ENCODE data around the gene IL13RA1. TPM values are rescaled to one million over a fixed set of nuclear protein-coding genes. Genes with fewer than 3 reads are reported as not detected.

IL13RA1 gene
- total and polyA plus RNA-seq, 2 of the 13 experiments (the other 11 are each of a cell fraction or from before 2014, with no cell fraction given) = 56.6 to 73.5 TPM

GRCh38 chrX:118694638-118695037 is 32.8 kb upstream of the IL13RA1 start:
- Histone ChIP-seq H3K4me3 (replicated peaks in 1 of 3; ENCODE audit: insufficient read depth in 1 of 3, low read depth in 2 of 3, low read length in 3 of 3) (no peak overlapping the region), H3K9ac (ENCODE audit: insufficient read depth, low read depth, low read length) (no peak overlapping the region), H3K36me3 (replicated peaks in 1 of 2; ENCODE audit: control insufficient read depth in 1 of 2, insufficient read depth in 2 of 2, low read length in 2 of 2) (no peaks in the 10 kb centered on the region), H3K4me1 (ENCODE audit: insufficient read depth, low read length) (no peaks in the 10 kb centered on the region), H3K27me3 (ENCODE audit: control insufficient read depth in 1 of 2, insufficient read depth in 2 of 2, low read length in 2 of 2) (no peaks in the 10 kb centered on the region), H3K4me2 (ENCODE audit: low read depth, low read length) (no peak overlapping the region), H3K9me3 (ENCODE audit: low read length) (no peaks in the 10 kb centered on the region), H3K79me2 (ENCODE audit: insufficient read depth, low read length) (no peaks in the 10 kb centered on the region), H3K27ac (ENCODE audit: extremely low read length, insufficient read depth, low read length) (no peak overlapping the region), H4K20me1 (ENCODE audit: insufficient read depth, low read length) (no peaks in the 10 kb centered on the region), H2AFZ (ENCODE audit: low read length) (no peak overlapping the region)
- TF ChIP-seq ATM (IDR thresholded peaks at IDR 0.05; ENCODE audit: borderline replicate concordance) (no peak), POGZ (CRISPR knock-in tag; IDR thresholded peaks at IDR 0.05) (no peak), TOE1 (CRISPR knock-in tag; IDR thresholded peaks at IDR 0.05) (no peak), ZC3H4 (CRISPR knock-in tag; IDR thresholded peaks at IDR 0.05; ENCODE audit: borderline replicate concordance) (no peak), REXO4 (CRISPR knock-in tag; IDR thresholded peaks at IDR 0.05; ENCODE audit: borderline replicate concordance) (no peak), BRD4 (CRISPR knock-in tag; IDR thresholded peaks at IDR 0.05) (no peak), NFIB (CRISPR knock-in tag; IDR thresholded peaks at IDR 0.05; ENCODE audit: borderline replicate concordance) (no peak), PLSCR1 (CRISPR knock-in tag; IDR thresholded peaks at IDR 0.05; ENCODE audit: borderline replicate concordance) (no peak), MED13 (CRISPR knock-in tag; IDR thresholded peaks at IDR 0.05) (no peak), HOXA7 (CRISPR knock-in tag; IDR thresholded peaks at IDR 0.05) (no peak), ZNF891 (CRISPR knock-in tag; IDR thresholded peaks at IDR 0.05) (no peak), SRSF1 (optimal IDR thresholded peaks at IDR 0.05; ENCODE audit: low read depth, low read length) (no peak), ZNF746 (CRISPR knock-in tag; IDR thresholded peaks at IDR 0.05) (no peak), ZNF414 (CRISPR knock-in tag; IDR thresholded peaks at IDR 0.05) (no peak)
- TF ChIP-seq, protein P1, sequence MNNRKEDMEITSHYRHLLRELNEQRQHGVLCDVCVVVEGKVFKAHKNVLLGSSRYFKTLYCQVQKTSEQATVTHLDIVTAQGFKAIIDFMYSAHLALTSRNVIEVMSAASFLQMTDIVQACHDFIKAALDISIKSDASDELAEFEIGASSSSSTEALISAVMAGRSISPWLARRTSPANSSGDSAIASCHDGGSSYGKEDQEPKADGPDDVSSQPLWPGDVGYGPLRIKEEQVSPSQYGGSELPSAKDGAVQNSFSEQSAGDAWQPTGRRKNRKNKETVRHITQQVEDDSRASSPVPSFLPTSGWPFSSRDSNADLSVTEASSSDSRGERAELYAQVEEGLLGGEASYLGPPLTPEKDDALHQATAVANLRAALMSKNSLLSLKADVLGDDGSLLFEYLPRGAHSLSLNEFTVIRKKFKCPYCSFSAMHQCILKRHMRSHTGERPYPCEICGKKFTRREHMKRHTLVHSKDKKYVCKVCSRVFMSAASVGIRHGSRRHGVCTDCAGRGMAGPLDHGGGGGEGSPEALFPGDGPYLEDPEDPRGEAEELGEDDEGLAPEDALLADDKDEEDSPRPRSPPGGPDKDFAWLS (CRISPR knock-in tag; IDR thresholded peaks at IDR 0.05; ENCODE audit: borderline replicate concordance) = no peak
- TF ChIP-seq, protein P2, sequence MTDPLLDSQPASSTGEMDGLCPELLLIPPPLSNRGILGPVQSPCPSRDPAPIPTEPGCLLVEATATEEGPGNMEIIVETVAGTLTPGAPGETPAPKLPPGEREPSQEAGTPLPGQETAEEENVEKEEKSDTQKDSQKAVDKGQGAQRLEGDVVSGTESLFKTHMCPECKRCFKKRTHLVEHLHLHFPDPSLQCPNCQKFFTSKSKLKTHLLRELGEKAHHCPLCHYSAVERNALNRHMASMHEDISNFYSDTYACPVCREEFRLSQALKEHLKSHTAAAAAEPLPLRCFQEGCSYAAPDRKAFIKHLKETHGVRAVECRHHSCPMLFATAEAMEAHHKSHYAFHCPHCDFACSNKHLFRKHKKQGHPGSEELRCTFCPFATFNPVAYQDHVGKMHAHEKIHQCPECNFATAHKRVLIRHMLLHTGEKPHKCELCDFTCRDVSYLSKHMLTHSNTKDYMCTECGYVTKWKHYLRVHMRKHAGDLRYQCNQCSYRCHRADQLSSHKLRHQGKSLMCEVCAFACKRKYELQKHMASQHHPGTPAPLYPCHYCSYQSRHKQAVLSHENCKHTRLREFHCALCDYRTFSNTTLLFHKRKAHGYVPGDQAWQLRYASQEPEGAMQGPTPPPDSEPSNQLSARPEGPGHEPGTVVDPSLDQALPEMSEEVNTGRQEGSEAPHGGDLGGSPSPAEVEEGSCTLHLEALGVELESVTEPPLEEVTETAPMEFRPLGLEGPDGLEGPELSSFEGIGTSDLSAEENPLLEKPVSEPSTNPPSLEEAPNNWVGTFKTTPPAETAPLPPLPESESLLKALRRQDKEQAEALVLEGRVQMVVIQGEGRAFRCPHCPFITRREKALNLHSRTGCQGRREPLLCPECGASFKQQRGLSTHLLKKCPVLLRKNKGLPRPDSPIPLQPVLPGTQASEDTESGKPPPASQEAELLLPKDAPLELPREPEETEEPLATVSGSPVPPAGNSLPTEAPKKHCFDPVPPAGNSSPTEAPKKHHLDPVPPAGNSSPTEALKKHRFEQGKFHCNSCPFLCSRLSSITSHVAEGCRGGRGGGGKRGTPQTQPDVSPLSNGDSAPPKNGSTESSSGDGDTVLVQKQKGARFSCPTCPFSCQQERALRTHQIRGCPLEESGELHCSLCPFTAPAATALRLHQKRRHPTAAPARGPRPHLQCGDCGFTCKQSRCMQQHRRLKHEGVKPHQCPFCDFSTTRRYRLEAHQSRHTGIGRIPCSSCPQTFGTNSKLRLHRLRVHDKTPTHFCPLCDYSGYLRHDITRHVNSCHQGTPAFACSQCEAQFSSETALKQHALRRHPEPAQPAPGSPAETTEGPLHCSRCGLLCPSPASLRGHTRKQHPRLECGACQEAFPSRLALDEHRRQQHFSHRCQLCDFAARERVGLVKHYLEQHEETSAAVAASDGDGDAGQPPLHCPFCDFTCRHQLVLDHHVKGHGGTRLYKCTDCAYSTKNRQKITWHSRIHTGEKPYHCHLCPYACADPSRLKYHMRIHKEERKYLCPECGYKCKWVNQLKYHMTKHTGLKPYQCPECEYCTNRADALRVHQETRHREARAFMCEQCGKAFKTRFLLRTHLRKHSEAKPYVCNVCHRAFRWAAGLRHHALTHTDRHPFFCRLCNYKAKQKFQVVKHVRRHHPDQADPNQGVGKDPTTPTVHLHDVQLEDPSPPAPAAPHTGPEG (CRISPR knock-in tag; IDR thresholded peaks at IDR 0.05) = no peak
- ChIA-PET CTCF (ENCODE audit: low intra/inter-chr PET ratio, low total read pairs) (no interaction called here), POLR2A (no interaction called here)
- 74% methylated on average over 4 of the region's 6 CpGs for WGBS (ENCODE audit: low lambda C conversion rate)
- no TSS peak for BruUV-seq (replicated peaks)
- FAIRE-seq (no peak), ATAC-seq (no peak), DNase-seq (ENCODE audit: low spot score) (no peak)
- intact Hi-C loops (cut with micrococcal nuclease; ENCODE audit: unreplicated experiment) = no loop called here
- in situ Hi-C loops (cut with HindIII; ENCODE audit: extremely low pct_ligation_motif_present, low pct_unique_long_range_greater_than_20kb) = no loop called here
